ENCODE results near the gene IZUMO4.

IZUMO4 gene

GRCh38 chr19:2060884-2061494 lies 35.7 kb upstream of the IZUMO4 start:
- H3K27me3 ChIP-seq (ENCODE audit: insufficient read depth, low read length): no peaks in the 10 kb centered on the region
- peak overlapping the region; percentile 74 for H3K4me3 ChIP-seq (ENCODE audit: low read depth, low read length)
- no peak overlapping the region for H2AFZ ChIP-seq (ENCODE audit: low read length, unreplicated experiment)
- H3K36me3 ChIP-seq (ENCODE audit: insufficient read depth, low read length): no peaks in the 10 kb centered on the region
- peak overlapping the region; percentile 94 for H3K27ac ChIP-seq (ENCODE audit: low read depth, low read length)
- peaks cover 29% of the 10 kb centered on the region for H3K4me1 ChIP-seq (ENCODE audit: control insufficient read depth, insufficient read depth, low read length, unreplicated experiment)
- no peaks in the 10 kb centered on the region for H3K79me2 ChIP-seq (ENCODE audit: control insufficient read depth, insufficient read depth, low read length, unreplicated experiment)

- no peaks in the 10 kb centered on the region for H3K27me3 ChIP-seq (ENCODE audit: insufficient read depth, low read length)
- no peaks in the 10 kb centered on the region for H3K79me2 ChIP-seq (ENCODE audit: control insufficient read depth, insufficient read depth, low read length, unreplicated experiment)
- peak overlapping the region; percentile 74 for H3K4me3 ChIP-seq (ENCODE audit: low read depth, low read length)
- peak overlapping the region; percentile 48 for H2AFZ ChIP-seq (ENCODE audit: low read length, unreplicated experiment)
- H3K27ac ChIP-seq (ENCODE audit: low read depth, low read length): peak overlapping the region; percentile 94
- H3K36me3 ChIP-seq (ENCODE audit: insufficient read depth, low read length): no peaks in the 10 kb centered on the region
- peaks cover 25% of the 10 kb centered on the region for H3K4me1 ChIP-seq (ENCODE audit: control insufficient read depth, insufficient read depth, low read length, unreplicated experiment)
Measured at GRCh38 chr19:2061495-2062388, 35.0 kb upstream of the IZUMO4 start.

DNA sequence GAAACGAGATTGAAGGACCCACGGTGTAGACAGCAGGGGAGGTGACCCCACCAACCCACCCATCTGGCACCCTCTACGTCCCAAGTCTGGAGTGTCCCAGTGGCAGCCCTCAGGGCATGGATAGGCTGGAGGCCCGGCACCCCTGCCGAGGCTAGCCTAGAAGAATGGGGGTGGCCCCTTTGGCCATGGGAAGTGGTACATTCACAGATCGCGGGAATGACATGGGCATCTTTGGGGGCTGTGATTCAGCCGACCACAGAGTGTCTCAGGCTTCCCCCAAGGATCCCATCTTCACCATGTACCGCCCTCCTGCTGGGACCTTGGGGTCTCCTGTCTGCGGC lies 34.4 kb upstream of the IZUMO4 start:
- peaks cover 25% of the 10 kb centered on the region for H3K4me1 ChIP-seq (ENCODE audit: control insufficient read depth, insufficient read depth, low read length, unreplicated experiment)
- no peaks in the 10 kb centered on the region for H3K27me3 ChIP-seq (ENCODE audit: insufficient read depth, low read length)
- H3K4me3 ChIP-seq (ENCODE audit: low read depth, low read length): peak overlapping the region; percentile 74
- no peak overlapping the region for H3K27ac ChIP-seq (ENCODE audit: low read depth, low read length)
- H2AFZ ChIP-seq (ENCODE audit: low read length, unreplicated experiment): no peak overlapping the region
- no peaks in the 10 kb centered on the region for H3K36me3 ChIP-seq (ENCODE audit: insufficient read depth, low read length)
- H3K79me2 ChIP-seq (ENCODE audit: control insufficient read depth, insufficient read depth, low read length, unreplicated experiment): no peaks in the 10 kb centered on the region

GRCh38 chr19:2062770-2063169 lies 33.9 kb upstream of the IZUMO4 start:
- Histone ChIP-seq H3K27ac (ENCODE audit: low read depth, low read length) (no peak overlapping the region), H3K79me2 (ENCODE audit: control insufficient read depth, insufficient read depth, low read length, unreplicated experiment) (no peaks in the 10 kb centered on the region), H2AFZ (ENCODE audit: low read length, unreplicated experiment) (no peak overlapping the region), H3K27me3 (ENCODE audit: insufficient read depth, low read length) (no peaks in the 10 kb centered on the region), H3K4me1 (ENCODE audit: control insufficient read depth, insufficient read depth, low read length, unreplicated experiment) (peaks cover 25% of the 10 kb centered on the region), H3K4me3 (ENCODE audit: low read depth, low read length) (no peak overlapping the region), H3K36me3 (ENCODE audit: insufficient read depth, low read length) (no peaks in the 10 kb centered on the region)

DNA sequence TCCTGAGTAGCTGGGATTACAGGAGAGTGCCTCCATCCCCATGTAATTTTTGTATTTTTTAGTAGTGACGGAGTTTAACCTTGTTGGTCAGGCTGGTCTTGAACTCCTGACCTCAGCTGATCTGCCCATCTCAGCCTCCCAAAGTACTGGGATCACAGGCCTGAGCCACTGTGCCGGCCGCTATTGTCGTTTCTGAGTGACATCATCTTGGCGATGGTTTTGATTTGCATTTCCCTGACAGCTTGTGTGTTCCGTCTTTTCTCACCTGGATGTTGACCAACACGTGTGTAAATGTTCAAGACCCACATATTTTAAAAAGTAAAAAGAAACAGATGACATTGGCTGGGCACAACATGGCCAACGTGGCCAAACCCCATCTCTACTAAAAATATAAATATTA lies 32.9 kb upstream of the IZUMO4 start:
- no peaks in the 10 kb centered on the region for H3K27me3 ChIP-seq (ENCODE audit: insufficient read depth, low read length)
- no peaks in the 10 kb centered on the region for H3K79me2 ChIP-seq (ENCODE audit: control insufficient read depth, insufficient read depth, low read length, unreplicated experiment)
- H3K4me3 ChIP-seq (ENCODE audit: low read depth, low read length): no peak overlapping the region
- H3K4me1 ChIP-seq (ENCODE audit: control insufficient read depth, insufficient read depth, low read length, unreplicated experiment): peaks cover 25% of the 10 kb centered on the region
- no peaks in the 10 kb centered on the region for H3K36me3 ChIP-seq (ENCODE audit: insufficient read depth, low read length)
- H3K27ac ChIP-seq (ENCODE audit: low read depth, low read length): no peak overlapping the region
- H2AFZ ChIP-seq (ENCODE audit: low read length, unreplicated experiment): no peak overlapping the region

- no peak overlapping the region for H3K27ac ChIP-seq (ENCODE audit: low read depth, low read length)
- peaks cover 19% of the 10 kb centered on the region for H3K4me1 ChIP-seq (ENCODE audit: control insufficient read depth, insufficient read depth, low read length, unreplicated experiment)
- no peaks in the 10 kb centered on the region for H3K36me3 ChIP-seq (ENCODE audit: insufficient read depth, low read length)
- H2AFZ ChIP-seq (ENCODE audit: low read length, unreplicated experiment): no peak overlapping the region
- no peak overlapping the region for H3K4me3 ChIP-seq (ENCODE audit: low read depth, low read length)
- no peaks in the 10 kb centered on the region for H3K27me3 ChIP-seq (ENCODE audit: insufficient read depth, low read length)
- no peaks in the 10 kb centered on the region for H3K79me2 ChIP-seq (ENCODE audit: control insufficient read depth, insufficient read depth, low read length, unreplicated experiment)
Measured at GRCh38 chr19:2064395-2064787, 32.3 kb upstream of the IZUMO4 start.

GRCh38 chr19:2064788-2065524 lies 31.8 kb upstream of the IZUMO4 start:
- no peak overlapping the region for H3K4me3 ChIP-seq (ENCODE audit: low read depth, low read length)
- H3K36me3 ChIP-seq (ENCODE audit: insufficient read depth, low read length): no peaks in the 10 kb centered on the region
- H3K4me1 ChIP-seq (ENCODE audit: control insufficient read depth, insufficient read depth, low read length, unreplicated experiment): peaks cover 14% of the 10 kb centered on the region
- no peak overlapping the region for H3K27ac ChIP-seq (ENCODE audit: low read depth, low read length)
- no peaks in the 10 kb centered on the region for H3K27me3 ChIP-seq (ENCODE audit: insufficient read depth, low read length)
- no peaks in the 10 kb centered on the region for H3K79me2 ChIP-seq (ENCODE audit: control insufficient read depth, insufficient read depth, low read length, unreplicated experiment)
- no peak overlapping the region for H2AFZ ChIP-seq (ENCODE audit: low read length, unreplicated experiment)

DNA sequence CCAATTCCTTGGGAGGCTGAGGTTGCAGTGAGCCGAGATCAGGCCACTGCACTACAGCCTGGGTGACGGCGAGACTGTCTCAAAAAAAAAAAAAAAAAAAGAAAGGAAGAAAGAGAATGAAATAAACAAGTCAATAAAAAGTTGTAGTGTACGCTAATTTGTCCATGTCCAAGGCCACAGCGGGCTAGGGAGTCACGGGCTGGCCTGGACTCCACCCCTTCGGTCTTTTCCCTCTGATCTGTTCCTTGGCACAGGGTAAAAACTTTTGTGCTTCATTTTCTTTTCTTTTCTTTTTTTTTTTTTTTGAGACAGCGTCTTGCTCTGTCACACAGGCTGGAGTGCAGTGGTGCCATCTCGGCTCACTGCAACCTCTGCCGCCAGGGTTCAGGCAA lies 26.3 kb upstream of the IZUMO4 start:
- no peak overlapping the region for H3K27ac ChIP-seq (ENCODE audit: low read depth, low read length)
- no peak overlapping the region for H2AFZ ChIP-seq (ENCODE audit: low read length, unreplicated experiment)
- no peaks in the 10 kb centered on the region for H3K27me3 ChIP-seq (ENCODE audit: insufficient read depth, low read length)
- H3K4me3 ChIP-seq (ENCODE audit: low read depth, low read length): no peak overlapping the region
- no peaks in the 10 kb centered on the region for H3K36me3 ChIP-seq (ENCODE audit: insufficient read depth, low read length)
- H3K4me1 ChIP-seq (ENCODE audit: control insufficient read depth, insufficient read depth, low read length, unreplicated experiment): no peaks in the 10 kb centered on the region
- H3K79me2 ChIP-seq (ENCODE audit: control insufficient read depth, insufficient read depth, low read length, unreplicated experiment): no peaks in the 10 kb centered on the region

DNA sequence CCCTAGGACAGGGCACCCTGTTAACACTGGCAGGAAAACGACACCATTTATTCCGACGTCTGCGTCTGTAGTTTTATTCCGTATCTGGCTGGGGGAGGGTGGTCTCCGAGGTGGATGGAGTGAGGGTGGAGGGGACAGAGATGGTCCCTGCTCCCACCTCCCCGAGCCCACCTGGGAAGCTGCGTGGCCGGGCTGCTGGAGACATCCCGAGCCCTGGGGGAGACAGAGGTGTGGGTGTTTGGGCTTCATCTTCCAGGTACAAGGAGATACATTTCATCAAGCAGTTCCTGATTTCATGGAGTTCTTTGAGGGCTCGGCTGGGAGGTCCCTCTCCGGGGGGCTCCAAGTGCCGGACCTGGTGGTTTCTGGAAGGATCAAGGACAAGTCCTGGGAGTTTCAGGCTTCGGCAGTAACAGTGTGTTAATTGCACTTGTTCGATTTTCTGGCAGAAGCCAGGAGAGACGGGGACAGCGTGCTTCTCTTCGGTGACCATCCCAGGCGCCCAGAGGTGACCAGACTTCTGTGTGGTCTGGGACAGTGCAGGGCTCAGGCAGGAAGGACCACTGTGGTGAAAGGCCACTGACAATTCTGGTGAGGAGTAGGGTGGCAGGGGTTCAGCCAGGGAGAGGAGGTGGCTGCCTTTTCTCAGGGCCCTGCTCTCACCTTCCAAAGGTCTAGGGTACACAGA lies 25.6 kb upstream of the IZUMO4 start:
- no peaks in the 10 kb centered on the region for H3K4me1 ChIP-seq (ENCODE audit: control insufficient read depth, insufficient read depth, low read length, unreplicated experiment)
- no peaks in the 10 kb centered on the region for H3K27me3 ChIP-seq (ENCODE audit: insufficient read depth, low read length)
- no peak overlapping the region for H3K4me3 ChIP-seq (ENCODE audit: low read depth, low read length)
- no peak overlapping the region for H2AFZ ChIP-seq (ENCODE audit: low read length, unreplicated experiment)
- no peaks in the 10 kb centered on the region for H3K36me3 ChIP-seq (ENCODE audit: insufficient read depth, low read length)
- no peak overlapping the region for H3K27ac ChIP-seq (ENCODE audit: low read depth, low read length)
- H3K79me2 ChIP-seq (ENCODE audit: control insufficient read depth, insufficient read depth, low read length, unreplicated experiment): no peaks in the 10 kb centered on the region

DNA sequence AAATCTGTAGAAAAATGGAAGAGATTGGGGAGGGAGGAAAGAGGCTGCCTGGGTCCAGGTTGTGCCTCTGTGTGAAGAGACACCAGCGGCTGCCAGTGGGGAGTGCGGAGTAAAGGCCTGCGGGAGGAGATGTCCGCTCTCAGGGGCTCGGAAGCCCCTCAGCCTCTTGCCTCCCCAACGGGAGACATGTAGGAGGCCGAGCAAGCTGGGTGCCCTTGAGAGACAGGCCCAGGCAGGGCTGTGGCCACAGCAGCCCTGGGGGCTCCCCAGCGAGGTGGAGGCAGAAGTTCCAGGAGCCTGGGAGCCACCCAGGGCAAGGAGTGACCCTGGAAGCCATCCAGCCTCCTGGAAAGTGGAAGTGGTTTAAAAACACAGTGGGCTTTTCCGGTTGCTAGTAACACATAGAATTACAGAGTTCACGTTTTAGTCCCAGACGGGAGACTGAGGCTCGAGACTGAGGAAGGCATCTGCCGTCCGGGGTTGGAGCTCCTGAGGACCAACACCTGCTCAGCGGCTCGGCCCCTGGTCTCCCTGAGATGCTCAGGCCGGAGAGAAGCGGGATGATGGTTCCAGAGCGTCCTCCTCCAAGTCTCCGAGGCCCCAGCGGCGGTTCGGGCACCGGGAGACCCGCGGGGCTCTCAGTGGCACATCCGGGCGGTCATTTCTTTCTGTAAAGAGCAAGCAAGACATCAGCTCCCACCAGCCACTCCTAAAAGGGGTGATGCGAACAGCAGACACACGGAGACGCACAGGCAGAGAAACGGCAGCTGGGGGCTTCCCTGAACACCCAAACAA lies 23.8 kb upstream of the IZUMO4 start:
- Histone ChIP-seq H3K36me3 (ENCODE audit: insufficient read depth, low read length) (no peaks in the 10 kb centered on the region), H3K27me3 (ENCODE audit: insufficient read depth, low read length) (no peaks in the 10 kb centered on the region), H3K27ac (ENCODE audit: low read depth, low read length) (no peak overlapping the region), H3K4me3 (ENCODE audit: low read depth, low read length) (no peak overlapping the region), H3K79me2 (ENCODE audit: control insufficient read depth, insufficient read depth, low read length, unreplicated experiment) (no peaks in the 10 kb centered on the region), H3K4me1 (ENCODE audit: control insufficient read depth, insufficient read depth, low read length, unreplicated experiment) (no peaks in the 10 kb centered on the region), H2AFZ (ENCODE audit: low read length, unreplicated experiment) (no peak overlapping the region)

Measured in ACC112 (cell line).